H9 (cell line): ENCODE data around the gene GEMIN2. TPM values are rescaled to one million over a fixed set of nuclear protein-coding genes. Genes with fewer than 3 reads are reported as not detected.
"Not testable (repeated sequence)": the region's sequence is repeated elsewhere in the genome, so short reads cannot be mapped to it uniquely, and the experiment has no call there.

Experiments
- DNase-seq: peaks from one replicate; pipeline ENCODE4 v3.0.0-alpha.2; 2017
- H2AFZ ChIP-seq: one replicate; pipeline ENCODE4 v1.6.1; 2013; ENCODE audit warnings: mild to moderate bottlenecking, low read length, control low read depth, moderate library complexity
- H2AK5ac ChIP-seq: 2 replicates; pipeline ENCODE4 v1.6.1; 2013; ENCODE audit warnings: low read length, control low read depth, mixed read lengths; ENCODE audit not compliant: insufficient read length
- H2BK120ac ChIP-seq: one replicate; pipeline ENCODE4 v1.6.1; 2013; ENCODE audit warnings: low read depth, mild to moderate bottlenecking, low read length, control low read depth, inconsistent platforms; ENCODE audit not compliant: poor library complexity, severe bottlenecking
- H2BK12ac ChIP-seq: 2 replicates; pipeline ENCODE4 v1.6.1; 2013; ENCODE audit warnings: low read length, control low read depth, mixed read lengths, low read depth; ENCODE audit not compliant: insufficient read length
- H2BK15ac ChIP-seq: 2 replicates; pipeline ENCODE4 v1.6.1; 2013; ENCODE audit warnings: low read depth, low read length, control low read depth
- H2BK20ac ChIP-seq: one replicate; pipeline ENCODE4 v1.6.1; 2013; ENCODE audit warnings: low read depth, mild to moderate bottlenecking, low read length, control low read depth, inconsistent platforms; ENCODE audit not compliant: poor library complexity, severe bottlenecking
- H2BK5ac ChIP-seq: 2 replicates; pipeline ENCODE4 v1.6.1; 2013; ENCODE audit warnings: low read length, control low read depth, mixed read lengths; ENCODE audit not compliant: insufficient read length
- H3K14ac ChIP-seq: 2 replicates; pipeline ENCODE4 v1.6.1; 2013; ENCODE audit warnings: low read length, control low read depth; ENCODE audit not compliant: insufficient read depth
- H3K18ac ChIP-seq: 2 replicates; pipeline ENCODE4 v1.6.1; 2013; ENCODE audit warnings: low read depth, mild to moderate bottlenecking, mixed read lengths, low read length, control low read depth; ENCODE audit not compliant: insufficient read length
- H3K23ac ChIP-seq: 2 replicates; pipeline ENCODE4 v1.6.1; 2013; ENCODE audit warnings: low read length, control low read depth, mixed read lengths, low read depth; ENCODE audit not compliant: insufficient read length
- H3K23me2 ChIP-seq: 2 replicates; pipeline ENCODE4 v1.6.1; 2013; ENCODE audit warnings: low read depth, mild to moderate bottlenecking, mixed read lengths, low read length, control low read depth; ENCODE audit not compliant: insufficient read length, poor library complexity, severe bottlenecking
- H3K27ac ChIP-seq: 2 replicates; pipeline ENCODE4 v1.5.1; 2013; ENCODE audit warnings: low read length, control low read depth, mixed read lengths, low read depth; ENCODE audit not compliant: insufficient read length
- H3K27me3 ChIP-seq: 2 replicates; pipeline ENCODE4 v1.6.1; 2013; ENCODE audit warnings: low read length, control low read depth, inconsistent platforms; ENCODE audit not compliant: insufficient read depth
- H3K4ac ChIP-seq: 2 replicates; pipeline ENCODE4 v1.6.1; 2013; ENCODE audit warnings: low read depth, mild to moderate bottlenecking, control low read depth, inconsistent platforms, low read length, moderate library complexity
- H3K4me1 ChIP-seq: 2 replicates; pipeline ENCODE4 v1.6.1; 2013; ENCODE audit warnings: low read length, control low read depth, inconsistent platforms; ENCODE audit not compliant: insufficient read depth
- H3K4me2 ChIP-seq: 2 replicates; pipeline ENCODE4 v1.6.1; 2013; ENCODE audit warnings: low read length, control low read depth, mixed read lengths; ENCODE audit not compliant: insufficient read length, insufficient read depth
- H3K56ac ChIP-seq: 2 replicates; pipeline ENCODE4 v1.6.1; 2013; ENCODE audit warnings: low read depth, mild to moderate bottlenecking, mixed read lengths, low read length, control low read depth; ENCODE audit not compliant: insufficient read length
- H3K79me1 ChIP-seq: 2 replicates; pipeline ENCODE4 v1.6.1; 2013; ENCODE audit warnings: low read depth, mild to moderate bottlenecking, moderate library complexity, low read length, control low read depth, inconsistent platforms; ENCODE audit not compliant: insufficient read depth, poor library complexity, severe bottlenecking
- H3K79me2 ChIP-seq: 2 replicates; pipeline ENCODE4 v1.6.1; 2013; ENCODE audit warnings: low read length, control low read depth, inconsistent platforms; ENCODE audit not compliant: insufficient read depth
- H3K9ac ChIP-seq: 2 replicates; pipeline ENCODE4 v1.6.1; 2013; ENCODE audit warnings: low read length, control low read depth, mixed read lengths; ENCODE audit not compliant: insufficient read length; ENCODE audit errors: extremely low read depth
- H3K9me3 ChIP-seq: one replicate; pipeline ENCODE4 v1.6.1; 2013; ENCODE audit warnings: low read depth, low read length, inconsistent platforms; ENCODE audit not compliant: control insufficient read depth
- H3T11ph ChIP-seq: one replicate; pipeline ENCODE4 v1.6.1; 2013; ENCODE audit warnings: mild to moderate bottlenecking, low read length, control low read depth, inconsistent platforms
- H4K20me1 ChIP-seq: one replicate; pipeline ENCODE4 v1.6.1; 2013; ENCODE audit not compliant: control insufficient read depth, insufficient read length, insufficient read depth
- H4K5ac ChIP-seq: 2 replicates; pipeline ENCODE4 v1.6.1; 2013; ENCODE audit warnings: low read depth, mild to moderate bottlenecking, mixed read lengths, low read length, control low read depth; ENCODE audit not compliant: insufficient read length
- H4K8ac ChIP-seq: replicated peaks from 2 replicates; pipeline ENCODE4 v1.6.1; 2013; ENCODE audit warnings: low read length, control low read depth, mixed read lengths, low read depth; ENCODE audit not compliant: insufficient read length
- H4K91ac ChIP-seq: 2 replicates; pipeline ENCODE4 v1.6.1; 2013; ENCODE audit warnings: low read depth, mild to moderate bottlenecking, moderate library complexity, mixed read lengths, low read length, control low read depth; ENCODE audit not compliant: insufficient read length
- H3K27ac Mint-ChIP-seq, 3 experiments: 2 replicates in 2 of 3; 3 replicates in 1 of 3; pipeline ENCODE4 v1.8.0; 2020 to 2021; ENCODE audit warnings: mixed read lengths in 3 of 3, mild to moderate bottlenecking in 1 of 3, moderate library complexity in 1 of 3
- H3K27me3 Mint-ChIP-seq: 2 replicates; pipeline ENCODE4 v1.8.0; 2021; ENCODE audit warnings: low read depth, mild to moderate bottlenecking, moderate library complexity, mixed read lengths
- H3K36me3 Mint-ChIP-seq, 3 experiments: 2 replicates in 2 of 3; 3 replicates in 1 of 3; pipeline ENCODE4 v1.8.0; 2020 to 2021; ENCODE audit warnings: low read depth in 3 of 3, mixed read lengths in 3 of 3; ENCODE audit not compliant: insufficient read depth in 1 of 3
- H3K4me1 Mint-ChIP-seq, 2 experiments: 2 replicates each; pipeline ENCODE4 v1.8.0; 2020; ENCODE audit warnings: mixed read lengths in 2 of 2
- H3K4me3 Mint-ChIP-seq, 2 experiments: 2 replicates in 1 of 2; 3 replicates in 1 of 2; pipeline ENCODE4 v1.8.0; 2020 to 2021; ENCODE audit warnings: mild to moderate bottlenecking in 2 of 2, mixed read lengths in 2 of 2, moderate library complexity in 1 of 2
- H3K9me3 Mint-ChIP-seq, 2 experiments: 2 replicates in 1 of 2; 3 replicates in 1 of 2; pipeline ENCODE4 v1.8.0; 2020; ENCODE audit warnings: mild to moderate bottlenecking in 2 of 2, mixed read lengths in 2 of 2, moderate library complexity in 1 of 2
- WGBS: extraction: QIAGEN DNeasy Blood & Tissue Kit; methylation state at CpG from one replicate; pipeline ENCODE4 v1.1.7; 2013; ENCODE audit warnings: missing lambda C conversion rate, low lambda C conversion rate, mixed read lengths; ENCODE audit not compliant: insufficient read length; ENCODE audit errors: extremely low coverage; 5-methylcytosine and 5-hydroxymethylcytosine counted together
- total RNA-seq: library from RNA; stranded (reverse); gene quantifications from 2 replicates; pipeline ENCODE4 v1.2.1, GENCODE V29; 2021

The GEMIN2 gene
- total RNA-seq, 1 experiment from 2014 or later: 36.3 TPM

DNA sequence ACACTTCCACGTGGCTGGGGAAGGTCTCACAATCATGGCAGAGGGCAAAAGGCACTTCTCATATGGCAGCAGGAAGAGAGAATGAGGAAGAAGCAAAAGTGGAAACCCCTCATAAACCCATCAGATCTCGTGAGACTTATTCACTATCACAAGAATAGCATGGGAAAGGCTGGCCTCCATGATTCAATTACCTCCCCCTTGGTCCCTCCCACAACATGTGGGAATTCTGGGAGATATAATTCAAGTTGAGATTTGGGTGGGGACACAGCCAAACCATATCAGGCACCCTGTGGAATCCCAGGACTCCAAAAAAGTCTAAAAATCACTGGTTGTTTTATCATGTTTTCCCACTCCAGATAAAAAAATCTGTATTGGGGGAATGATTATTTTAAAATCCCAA lies 29.1 kb downstream of the GEMIN2 start:
- H4K20me1 ChIP-seq, H3K27ac ChIP-seq, H3K23me2 ChIP-seq, H2AK5ac ChIP-seq, H3K27me3 Mint-ChIP-seq, H3K9me3 ChIP-seq, H3K79me2 ChIP-seq, H3K56ac ChIP-seq, H3K18ac ChIP-seq, H4K8ac ChIP-seq, H3K4me3 Mint-ChIP-seq, H4K91ac ChIP-seq, H2BK12ac ChIP-seq, H2BK120ac ChIP-seq, DNase-seq, H2BK15ac ChIP-seq, H3K4me1 ChIP-seq, H3K4ac ChIP-seq, H3K27me3 ChIP-seq, H2AFZ ChIP-seq, H3K4me1 Mint-ChIP-seq, H2BK20ac ChIP-seq, H3K23ac ChIP-seq, H4K5ac ChIP-seq, H3K14ac ChIP-seq, H3K9ac ChIP-seq, H2BK5ac ChIP-seq, H3K79me1 ChIP-seq, H3T11ph ChIP-seq, H3K4me2 ChIP-seq: not testable (repeated sequence)
- Mint-ChIP-seq H3K9me3 (peaks cover 22 to 24% of the 10 kb centered on the region in 2 experiments), H3K27ac (peak overlapping the region in 1 of 3 experiments; percentile 2; a peak in 1 of 7 replicates), H3K36me3 (peaks cover 31 to 57% (median 52%) of the 10 kb centered on the region in 3 experiments)
- no CpG with 5 or more reads among the region's 2 CpGs for WGBS
